H1 (cell line): ENCODE results near the gene ZFAND3. TPM values are rescaled to one million over a fixed set of nuclear protein-coding genes. Genes with fewer than 3 reads are reported as not detected.

Experiments used
- CTCF ChIA-PET: fragments of 300-600 bp; sonication (Branson Sonifier 250); formaldehyde crosslinking; loops from one replicate; lab custom pipeline; 2021; ENCODE audit not compliant: partially characterized antibody; lab: Charles Lee
- POLR2A ChIA-PET: fragments of 300-600 bp; sonication (Branson Sonifier 250); formaldehyde crosslinking; loops from one replicate; lab custom pipeline; 2021; ENCODE audit warnings: inconsistent platforms; ENCODE audit not compliant: partially characterized antibody; lab: Charles Lee
- DNase-seq, 2 experiments: peaks; one replicate each; pipeline versions ENCODE4 v3.0.0 to v3.0.0-alpha.2; 2010 to 2022; ENCODE audit warnings: low spot score in 2 of 2, low read depth in 1 of 2, mixed read lengths in 1 of 2
- FAIRE-seq: peaks from 2 replicates; lab custom pipeline; 2011; peaks lifted over from hg19 to GRCh38; lab: Jason Lieb, UNC
- H2AFZ ChIP-seq: 2 replicates; pipeline ENCODE4 v1.8.1; 2012; ENCODE audit warnings: low read length, inconsistent platforms
- H2AK5ac ChIP-seq: 2 replicates; pipeline ENCODE4 v1.6.1; 2013; ENCODE audit warnings: low read depth, low read length
- H2BK120ac ChIP-seq: replicated peaks from 2 replicates; pipeline ENCODE3; 2013; ENCODE audit warnings: low read depth, low read length, inconsistent platforms
- H2BK12ac ChIP-seq: 2 replicates; pipeline ENCODE4 v1.6.1; 2013; ENCODE audit warnings: low read depth, low read length
- H2BK15ac ChIP-seq: 2 replicates; pipeline ENCODE4 v1.6.1; 2013; ENCODE audit warnings: low read length
- H2BK20ac ChIP-seq: 2 replicates; pipeline ENCODE4 v1.6.1; 2013; ENCODE audit warnings: low read length
- H2BK5ac ChIP-seq: 2 replicates; pipeline ENCODE4 v1.6.1; 2013; ENCODE audit warnings: low read depth, low read length
- H3K14ac ChIP-seq: 2 replicates; pipeline ENCODE4 v1.6.1; 2013; ENCODE audit warnings: inconsistent platforms; ENCODE audit not compliant: insufficient read length
- H3K18ac ChIP-seq: 2 replicates; pipeline ENCODE4 v1.6.1; 2013; ENCODE audit warnings: low read length; ENCODE audit errors: extremely low read depth
- H3K23ac ChIP-seq: 2 replicates; pipeline ENCODE4 v1.6.1; 2013; ENCODE audit warnings: inconsistent platforms; ENCODE audit not compliant: insufficient read length
- H3K23me2 ChIP-seq: 2 replicates; pipeline ENCODE4 v1.6.1; 2013; ENCODE audit warnings: low read depth, low read length
- H3K27ac ChIP-seq: 2 replicates; pipeline ENCODE4 v1.6.1; 2011; ENCODE audit warnings: low read depth, low read length, inconsistent platforms
- H3K27me3 ChIP-seq, 4 experiments: replicated peaks in 1 of 4; 1 replicate in 1 of 4; 2 replicates in 3 of 4; pipeline versions ENCODE4 v1.6.1 to v1.8.1; 2011 to 2013; ENCODE audit warnings: low read length in 3 of 4, mild to moderate bottlenecking in 3 of 4, inconsistent platforms in 2 of 4, mixed read lengths in 2 of 4, moderate library complexity in 1 of 4; ENCODE audit not compliant: control insufficient read depth in 3 of 4, insufficient read depth in 3 of 4; ENCODE audit errors: extremely low read depth in 1 of 4
- H3K36me3 ChIP-seq, 4 experiments: 2 replicates each; pipeline versions ENCODE4 v1.6.1 to v1.8.1; 2011 to 2013; ENCODE audit warnings: mild to moderate bottlenecking in 4 of 4, low read length in 3 of 4, moderate library complexity in 2 of 4, control low read depth in 1 of 4, inconsistent platforms in 1 of 4; ENCODE audit not compliant: insufficient read depth in 4 of 4, control insufficient read depth in 2 of 4
- H3K4ac ChIP-seq: replicated peaks from 2 replicates; pipeline ENCODE3; 2013; ENCODE audit warnings: low read length, low read depth, mixed read lengths, inconsistent platforms; ENCODE audit not compliant: insufficient read length
- H3K4me1 ChIP-seq, 4 experiments: replicated peaks in 1 of 4; 1 replicate in 1 of 4; 2 replicates in 3 of 4; pipeline versions ENCODE4 v1.6.1 to v1.8.1; 2011 to 2013; ENCODE audit warnings: low read length in 3 of 4, inconsistent platforms in 2 of 4, mixed read lengths in 1 of 4; ENCODE audit not compliant: insufficient read depth in 4 of 4, control insufficient read depth in 3 of 4
- H3K4me2 ChIP-seq, 2 experiments: 2 replicates each; pipeline versions ENCODE4 v1.6.1 to v1.8.1; 2011 to 2013; ENCODE audit warnings: low read depth in 2 of 2, low read length in 2 of 2, control low read depth in 1 of 2, inconsistent platforms in 1 of 2, mild to moderate bottlenecking in 1 of 2; ENCODE audit not compliant: insufficient read depth in 1 of 2
- H3K4me3 ChIP-seq, 4 experiments: fragments of 200-600, 300-600 bp in 1 of 4; sonication (generic), shearing (Covaris generic), sonication (Bioruptor Twin) in 1 of 4; 2 replicates each; pipeline versions ENCODE4 v1.5.1 to v1.8.1; 2011 to 2016; ENCODE audit warnings: low read length in 4 of 4, low read depth in 3 of 4, control low read depth in 2 of 4, inconsistent platforms in 2 of 4, mild to moderate bottlenecking in 2 of 4, mixed read lengths in 1 of 4, moderate library complexity in 1 of 4; ENCODE audit not compliant: insufficient read depth in 2 of 4; ENCODE audit errors: extremely low read depth in 1 of 4
- H3K56ac ChIP-seq: replicated peaks from 2 replicates; pipeline ENCODE3; 2013; ENCODE audit warnings: low read depth, mild to moderate bottlenecking, mixed read lengths, low read length, inconsistent platforms; ENCODE audit not compliant: insufficient read length
- H3K79me1 ChIP-seq: 2 replicates; pipeline ENCODE4 v1.6.1; 2013; ENCODE audit warnings: low read depth, low read length, control low read depth
- H3K79me2 ChIP-seq, 2 experiments: 2 replicates each; pipeline versions ENCODE4 v1.6.1 to v1.8.1; 2012 to 2013; ENCODE audit warnings: low read length in 2 of 2, mild to moderate bottlenecking in 2 of 2, inconsistent platforms in 1 of 2; ENCODE audit not compliant: insufficient read depth in 2 of 2, control insufficient read depth in 1 of 2
- H3K9ac ChIP-seq, 4 experiments: replicated peaks in 1 of 4; 1 replicate in 1 of 4; 2 replicates in 3 of 4; pipeline versions ENCODE4 v1.6.1 to v1.8.1; 2011 to 2013; ENCODE audit warnings: low read depth in 3 of 4, low read length in 3 of 4, control low read depth in 2 of 4, mild to moderate bottlenecking in 2 of 4, moderate library complexity in 2 of 4, inconsistent platforms in 1 of 4; ENCODE audit errors: extremely low read depth in 1 of 4
- H3K9me3 ChIP-seq, 2 experiments: 2 replicates each; pipeline versions ENCODE4 v1.6.1 to v1.8.1; 2012 to 2013; ENCODE audit warnings: mild to moderate bottlenecking in 2 of 2, moderate library complexity in 2 of 2, control low read depth in 1 of 2, inconsistent platforms in 1 of 2, low read depth in 1 of 2, low read length in 1 of 2, mixed read lengths in 1 of 2; ENCODE audit not compliant: insufficient read depth in 2 of 2
- H4K20me1 ChIP-seq, 2 experiments: replicated peaks in 1 of 2; 2 replicates each; pipeline versions ENCODE3 to v1.8.1; 2011 to 2013; ENCODE audit warnings: inconsistent platforms in 2 of 2, low read length in 2 of 2, mild to moderate bottlenecking in 1 of 2; ENCODE audit not compliant: insufficient read depth in 2 of 2, control insufficient read depth in 1 of 2
- H4K5ac ChIP-seq: 2 replicates; pipeline ENCODE4 v1.6.1; 2013; ENCODE audit warnings: low read length, low read depth, mixed read lengths, inconsistent platforms; ENCODE audit not compliant: insufficient read length
- H4K8ac ChIP-seq: 2 replicates; pipeline ENCODE4 v1.8.0; 2013; ENCODE audit warnings: mild to moderate bottlenecking, moderate library complexity, low read length, inconsistent platforms; ENCODE audit not compliant: insufficient read depth; ENCODE audit errors: extremely low read depth
- H4K91ac ChIP-seq: replicated peaks from 2 replicates; pipeline ENCODE3; 2013; ENCODE audit warnings: low read length, mixed read lengths, inconsistent platforms; ENCODE audit not compliant: insufficient read length
- BACH1 ChIP-seq: IDR thresholded peaks from 2 replicates; pipeline ENCODE4 v1.6.1; 2012; ENCODE audit warnings: low read length, improper control_type of control experiment
- HDAC6 ChIP-seq: IDR thresholded peaks from one replicate; pipeline ENCODE4 v1.7.1; 2012; ENCODE audit warnings: low read depth, mild to moderate bottlenecking, inconsistent platforms, low read length, moderate library complexity
- MAFK ChIP-seq: IDR thresholded peaks from 2 replicates; pipeline ENCODE4 v1.6.1; 2012; ENCODE audit warnings: low read depth, mild to moderate bottlenecking, improper control_type of control experiment, low read length
- NANOG ChIP-seq: IDR thresholded peaks from 2 replicates; pipeline ENCODE4 v1.6.1; 2011; ENCODE audit warnings: low read length, low read depth, mild to moderate bottlenecking, inconsistent platforms; ENCODE audit not compliant: insufficient read depth, poor library complexity, severe bottlenecking
- PHF8 ChIP-seq: fragments of 200-600 bp; sonication (generic); conservative IDR thresholded peaks from 2 replicates; pipeline ENCODE4 v1.7.1; 2012; ENCODE audit warnings: low read depth, mild to moderate bottlenecking, inconsistent platforms, low read length, moderate library complexity
- RBBP5 ChIP-seq: IDR thresholded peaks from 2 replicates; pipeline ENCODE4 v1.7.1; 2012; ENCODE audit warnings: low read depth, mild to moderate bottlenecking, inconsistent platforms, low read length, moderate library complexity, borderline replicate concordance
- SIX5 ChIP-seq: IDR thresholded peaks from 2 replicates; pipeline ENCODE4 v1.6.1; 2011; ENCODE audit warnings: mild to moderate bottlenecking, low read depth, low read length
- SRF ChIP-seq: IDR thresholded peaks from 2 replicates; pipeline ENCODE4 v1.6.1; 2011; ENCODE audit warnings: mild to moderate bottlenecking, low read depth, low read length, moderate library complexity
- WGBS, 2 experiments: shearing (Covaris generic) in 1 of 2; methylation state at CpG; one replicate each; pipeline versions ENCODE4 v1.1.6 to v1.1.7; 2013 to 2015; ENCODE audit warnings: low lambda C conversion rate in 2 of 2, mixed read lengths in 2 of 2, inconsistent platforms in 1 of 2, low coverage in 1 of 2, missing lambda C conversion rate in 1 of 2; ENCODE audit not compliant: insufficient replicate concordance in 2 of 2, insufficient coverage in 1 of 2, insufficient read length in 1 of 2; ENCODE audit errors: extremely low coverage in 1 of 2, missing lambda C conversion rate in 1 of 2; 5-methylcytosine and 5-hydroxymethylcytosine counted together
- polyA plus RNA-seq, 7 experiments: library from polyadenylated mRNA; depleted of rRNA in 3 of 7; stranded (reverse) in 5 of 7; unstranded in 2 of 7; fragments of >200 nt in 5 of 7; fragments of 200-250 nt in 2 of 7; gene quantifications; 1 replicate in 5 of 7; 2 replicates in 1 of 7; 4 replicates in 1 of 7; pipeline versions ENCODE4 v1.2.1 to v1.2.3, GENCODE V29; 2011 to 2013; ENCODE audit warnings: missing spikeins in 2 of 7, mixed read lengths in 2 of 7
- total RNA-seq: library from RNA; stranded (reverse); fragmentation: NEBNext Ultra II Directional; extraction: Animal tissue kit (Norgen Biotek cat#: 25700); gene quantifications from 2 replicates; pipeline ENCODE4 v1.2.1, GENCODE V29; 2021
- TF ChIP-seq, protein P1 (sequence below): IDR thresholded peaks from 2 replicates; pipeline ENCODE4 v1.6.1; 2012; ENCODE audit warnings: inconsistent platforms
- TF ChIP-seq, protein P2 (sequence below): IDR thresholded peaks from 2 replicates; pipeline ENCODE4 v1.6.1; 2011; ENCODE audit warnings: low read length, improper control_type of control experiment

Gene ZFAND3
- total and polyA plus RNA-seq, 2 of the 8 experiments (the other 6 are each of a cell fraction or from before 2014, with no cell fraction given), result 13.0 to 51.3 TPM

DNA sequence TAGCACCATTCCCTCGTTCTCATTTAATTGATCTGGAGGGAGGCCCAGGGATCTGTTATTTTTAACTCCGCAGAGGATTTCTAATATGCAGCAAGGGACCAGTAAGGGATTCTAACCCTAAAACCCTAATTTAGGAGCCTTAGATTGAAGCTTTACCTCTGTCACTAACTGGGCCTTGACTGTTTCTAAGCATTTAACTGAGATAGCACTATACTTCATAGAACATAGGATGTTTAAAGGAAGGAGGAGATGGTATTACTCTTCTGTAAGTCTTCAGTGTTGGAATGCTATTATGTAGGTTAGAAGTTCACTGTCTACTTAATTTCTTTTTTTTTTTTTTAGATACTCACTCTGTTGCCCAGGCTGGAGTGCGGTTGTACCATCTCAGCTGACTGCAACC is 242.5 kb downstream of the ZFAND3 start:
- H3K23ac ChIP-seq, result no peak overlapping the region
- H3K56ac ChIP-seq, result no peak overlapping the region
- H4K91ac ChIP-seq, result no peak overlapping the region
- ChIA-PET POLR2A (no interaction called here), CTCF (no interaction called here)
- peaks cover 0 to 2% of the 10 kb centered on the region in 2 experiments for H4K20me1 ChIP-seq
- H3K27ac ChIP-seq, result no peak overlapping the region
- H2AFZ ChIP-seq, result no peak overlapping the region
- H3K4me1 ChIP-seq, result peaks cover 0 to 2% (median 0%) of the 10 kb centered on the region in 4 experiments; a peak in 2 of 7 replicates
- no peaks in the 10 kb centered on the region for H3K9me3 ChIP-seq
- DNase-seq, result no peak
- H3K4me3 ChIP-seq, result no peak overlapping the region
- no peak overlapping the region for H2AK5ac ChIP-seq
- H3K79me1 ChIP-seq, result no peaks in the 10 kb centered on the region
- no peak overlapping the region for H3K9ac ChIP-seq
- H3K23me2 ChIP-seq, result no peaks in the 10 kb centered on the region
- H3K4me2 ChIP-seq, result no peak overlapping the region
- H4K8ac ChIP-seq, result no peak overlapping the region
- H2BK12ac ChIP-seq, result no peak overlapping the region
- H3K79me2 ChIP-seq, result 0 out of 4 replicates have a peak, but pooled peaks cover 0 to 3% of the 10 kb centered on the region in 2 experiments
- no peak overlapping the region for H2BK15ac ChIP-seq
- H3K36me3 ChIP-seq, result peaks cover 5 to 14% (median 13%) of the 10 kb centered on the region in 4 experiments; a peak in 7 of 8 replicates
- no peak overlapping the region for H3K18ac ChIP-seq
- no peak overlapping the region for H2BK20ac ChIP-seq
- H3K27me3 ChIP-seq, result no peaks in the 10 kb centered on the region
- WGBS, 2 experiments, result 98% methylated on average over 3 of the region's 3 CpGs; no CpG with 5 or more reads in 1 of the 2 experiments
- H3K14ac ChIP-seq, result no peak overlapping the region
- H2BK5ac ChIP-seq, result no peak overlapping the region
- H2BK120ac ChIP-seq, result no peak overlapping the region
- H4K5ac ChIP-seq, result no peak overlapping the region
- H3K4ac ChIP-seq, result no peak overlapping the region
- FAIRE-seq, result no peak
- TF ChIP-seq HDAC6 (no peak), RBBP5 (no peak), MAFK (no peak), SRF (no peak), SIX5 (no peak), BACH1 (no peak), PHF8 (no peak), NANOG (no peak)
- TF ChIP-seq, protein P1, sequence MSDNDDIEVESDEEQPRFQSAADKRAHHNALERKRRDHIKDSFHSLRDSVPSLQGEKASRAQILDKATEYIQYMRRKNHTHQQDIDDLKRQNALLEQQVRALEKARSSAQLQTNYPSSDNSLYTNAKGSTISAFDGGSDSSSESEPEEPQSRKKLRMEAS, result no peak
- TF ChIP-seq, protein P2, sequence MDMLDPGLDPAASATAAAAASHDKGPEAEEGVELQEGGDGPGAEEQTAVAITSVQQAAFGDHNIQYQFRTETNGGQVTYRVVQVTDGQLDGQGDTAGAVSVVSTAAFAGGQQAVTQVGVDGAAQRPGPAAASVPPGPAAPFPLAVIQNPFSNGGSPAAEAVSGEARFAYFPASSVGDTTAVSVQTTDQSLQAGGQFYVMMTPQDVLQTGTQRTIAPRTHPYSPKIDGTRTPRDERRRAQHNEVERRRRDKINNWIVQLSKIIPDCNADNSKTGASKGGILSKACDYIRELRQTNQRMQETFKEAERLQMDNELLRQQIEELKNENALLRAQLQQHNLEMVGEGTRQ, result no peak
